OCI-LY7 (cell line): ENCODE results near the gene PDZK1. TPM values are rescaled to one million over a fixed set of nuclear protein-coding genes. Genes with fewer than 3 reads are reported as not detected.

Source experiments
- BruUV-seq: library from RNA; stranded (reverse); fragments of 400-500 nt; replicated peaks from 2 replicates; lab custom pipeline; 2021; lab: Mats Ljungman, UMichigan
- CTCF ChIA-PET: fragments of 300-600 bp; sonication (Branson Sonifier 250); formaldehyde crosslinking; loops from one replicate; lab custom pipeline; 2022; ENCODE audit warnings: antibody characterized with exemption; ENCODE audit not compliant: unreplicated experiment; lab: Charles Lee
- POLR2A ChIA-PET: fragments of 300-600 bp; sonication (Branson Sonifier 250); formaldehyde crosslinking; loops from one replicate; lab custom pipeline; 2022; ENCODE audit warnings: antibody characterized with exemption; lab: Charles Lee
- DNase-seq: peaks from one replicate; pipeline ENCODE4 v3.0.0-alpha.2; 2015; ENCODE audit warnings: low spot score
- H2AFZ ChIP-seq: fragments of 200-600 bp; sonication (generic), shearing (Covaris generic); 2 replicates; pipeline ENCODE4 v1.6.1; 2014; ENCODE audit warnings: mild to moderate bottlenecking, antibody characterized with exemption, low read length, moderate library complexity
- H3K27ac ChIP-seq: fragments of 200-600 bp; sonication (generic); 2 replicates; pipeline ENCODE4 v1.5.1; 2014; ENCODE audit warnings: mixed run types, low read depth, mild to moderate bottlenecking, moderate library complexity, low read length, inconsistent platforms; ENCODE audit not compliant: poor library complexity, severe bottlenecking
- H3K36me3 ChIP-seq: fragments of 200-600 bp; sonication (generic); 2 replicates; pipeline ENCODE4 v1.6.1; 2014; ENCODE audit warnings: mild to moderate bottlenecking, antibody characterized with exemption, low read length, moderate library complexity, mixed read lengths; ENCODE audit not compliant: insufficient read depth
- H3K4me1 ChIP-seq: fragments of 200-600 bp; sonication (generic); 2 replicates; pipeline ENCODE4 v1.5.1; 2014; ENCODE audit warnings: mild to moderate bottlenecking, low read length; ENCODE audit not compliant: insufficient read depth, poor library complexity, severe bottlenecking
- H3K4me2 ChIP-seq: fragments of 200-600 bp; sonication (generic); 2 replicates; pipeline ENCODE4 v1.6.1; 2014; ENCODE audit warnings: mild to moderate bottlenecking, low read length
- H3K4me3 ChIP-seq: fragments of 200-600 bp; sonication (generic); 2 replicates; pipeline ENCODE4 v1.5.1; 2014; ENCODE audit warnings: mild to moderate bottlenecking, low read depth, low read length; ENCODE audit not compliant: poor library complexity, severe bottlenecking
- H3K79me2 ChIP-seq: fragments of 200-600 bp; sonication (generic); 2 replicates; pipeline ENCODE4 v1.6.1; 2016; ENCODE audit warnings: low read depth, mild to moderate bottlenecking, low read length, moderate library complexity, mixed read lengths; ENCODE audit not compliant: insufficient read depth
- H3K9me2 ChIP-seq: fragments of 200-600 bp; sonication (generic); 2 replicates; pipeline ENCODE4 v1.6.1; 2016; ENCODE audit warnings: mild to moderate bottlenecking, low read length, mixed read lengths; ENCODE audit not compliant: insufficient read depth
- H3K9me3 ChIP-seq: fragments of 200-600 bp; sonication (generic); 2 replicates; pipeline ENCODE4 v1.6.1; 2014; ENCODE audit warnings: mild to moderate bottlenecking, mixed run types, low read length, mixed read lengths
- H4K20me1 ChIP-seq: fragments of 200-600 bp; sonication (generic); 2 replicates; pipeline ENCODE4 v1.6.1; 2014; ENCODE audit warnings: mild to moderate bottlenecking, antibody characterized with exemption, low read length, moderate library complexity, mixed read lengths; ENCODE audit not compliant: insufficient read depth
- EZH2phosphoT487 ChIP-seq: fragments of 200-600 bp; sonication (generic); IDR thresholded peaks from 2 replicates; pipeline ENCODE4 v1.6.1; 2018; ENCODE audit warnings: low read depth, borderline replicate concordance, mild to moderate bottlenecking, mixed run types, antibody characterized with exemption, low read length, moderate library complexity, mixed read lengths
- intact Hi-C: fragments of 100-400 bp; cut with micrococcal nuclease; formaldehyde crosslinking; loops from one replicate; pipeline ENCODE4 v1.10.0; 2022; ENCODE audit not compliant: unreplicated experiment
- total RNA-seq, 2 experiments: library from RNA; depleted of rRNA in 1 of 2; stranded (reverse); fragments of >200 nt in 1 of 2; shearing (Covaris generic) in 1 of 2; gene quantifications; 2 replicates each; pipeline ENCODE4 v1.2.3, GENCODE V29; 2014 to 2022
- TF ChIP-seq, protein P1 (sequence below): fragments of 200-600 bp; sonication (generic); conservative IDR thresholded peaks from 2 replicates; pipeline ENCODE4 v1.5.1; 2014; ENCODE audit warnings: mild to moderate bottlenecking, antibody characterized with exemption, low read length, moderate library complexity, mixed read lengths

Gene PDZK1
- total RNA-seq, 2 experiments from 2014 or later, result 0.23 TPM; not detected in 1

DNA sequence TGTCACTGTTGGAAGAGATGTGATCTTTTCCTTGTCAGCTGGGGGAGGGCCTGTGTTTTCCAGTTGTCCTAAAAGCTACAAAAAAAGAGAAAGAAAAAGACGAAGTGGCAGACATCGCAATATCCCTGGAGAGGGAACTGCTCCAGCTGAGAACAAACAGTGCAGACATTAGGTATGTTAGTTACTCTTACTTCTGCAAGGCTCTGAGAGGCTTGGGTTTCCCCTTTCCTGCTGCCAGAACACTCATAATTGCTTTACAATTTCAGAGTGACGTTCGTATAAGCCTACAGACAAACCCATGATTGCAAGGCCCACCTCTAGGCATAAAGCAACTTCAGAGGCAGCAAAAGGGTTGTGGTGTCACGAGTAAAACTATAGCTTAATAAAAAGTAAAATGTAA, 43.3 kb upstream of the PDZK1 start:
- H2AFZ ChIP-seq, result no peak overlapping the region
- CTCF ChIA-PET, result no interaction called here
- H3K4me3 ChIP-seq, result no peak overlapping the region
- BruUV-seq, result no TSS peak
- H3K4me1 ChIP-seq, result no peaks in the 10 kb centered on the region
- no peak overlapping the region for H3K27ac ChIP-seq
- TF ChIP-seq, protein P1, sequence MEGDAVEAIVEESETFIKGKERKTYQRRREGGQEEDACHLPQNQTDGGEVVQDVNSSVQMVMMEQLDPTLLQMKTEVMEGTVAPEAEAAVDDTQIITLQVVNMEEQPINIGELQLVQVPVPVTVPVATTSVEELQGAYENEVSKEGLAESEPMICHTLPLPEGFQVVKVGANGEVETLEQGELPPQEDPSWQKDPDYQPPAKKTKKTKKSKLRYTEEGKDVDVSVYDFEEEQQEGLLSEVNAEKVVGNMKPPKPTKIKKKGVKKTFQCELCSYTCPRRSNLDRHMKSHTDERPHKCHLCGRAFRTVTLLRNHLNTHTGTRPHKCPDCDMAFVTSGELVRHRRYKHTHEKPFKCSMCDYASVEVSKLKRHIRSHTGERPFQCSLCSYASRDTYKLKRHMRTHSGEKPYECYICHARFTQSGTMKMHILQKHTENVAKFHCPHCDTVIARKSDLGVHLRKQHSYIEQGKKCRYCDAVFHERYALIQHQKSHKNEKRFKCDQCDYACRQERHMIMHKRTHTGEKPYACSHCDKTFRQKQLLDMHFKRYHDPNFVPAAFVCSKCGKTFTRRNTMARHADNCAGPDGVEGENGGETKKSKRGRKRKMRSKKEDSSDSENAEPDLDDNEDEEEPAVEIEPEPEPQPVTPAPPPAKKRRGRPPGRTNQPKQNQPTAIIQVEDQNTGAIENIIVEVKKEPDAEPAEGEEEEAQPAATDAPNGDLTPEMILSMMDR, result no peak
- no peak for TF ChIP-seq EZH2phosphoT487
- POLR2A ChIA-PET, result interaction anchor here (0.9 kb wide), 1 partner anchor 8 kb away, joined by 3 read pairs; no protein-coding TSS in a partner anchor
- H3K36me3 ChIP-seq, result peaks cover 64% of the 10 kb centered on the region
- intact Hi-C loops, result no loop called here
- H3K9me3 ChIP-seq, result no peaks in the 10 kb centered on the region
- no peaks in the 10 kb centered on the region for H3K9me2 ChIP-seq
- H4K20me1 ChIP-seq, result no peaks in the 10 kb centered on the region
- no peak for DNase-seq
- no peaks in the 10 kb centered on the region for H3K79me2 ChIP-seq
- H3K4me2 ChIP-seq, result no peak overlapping the region

DNA sequence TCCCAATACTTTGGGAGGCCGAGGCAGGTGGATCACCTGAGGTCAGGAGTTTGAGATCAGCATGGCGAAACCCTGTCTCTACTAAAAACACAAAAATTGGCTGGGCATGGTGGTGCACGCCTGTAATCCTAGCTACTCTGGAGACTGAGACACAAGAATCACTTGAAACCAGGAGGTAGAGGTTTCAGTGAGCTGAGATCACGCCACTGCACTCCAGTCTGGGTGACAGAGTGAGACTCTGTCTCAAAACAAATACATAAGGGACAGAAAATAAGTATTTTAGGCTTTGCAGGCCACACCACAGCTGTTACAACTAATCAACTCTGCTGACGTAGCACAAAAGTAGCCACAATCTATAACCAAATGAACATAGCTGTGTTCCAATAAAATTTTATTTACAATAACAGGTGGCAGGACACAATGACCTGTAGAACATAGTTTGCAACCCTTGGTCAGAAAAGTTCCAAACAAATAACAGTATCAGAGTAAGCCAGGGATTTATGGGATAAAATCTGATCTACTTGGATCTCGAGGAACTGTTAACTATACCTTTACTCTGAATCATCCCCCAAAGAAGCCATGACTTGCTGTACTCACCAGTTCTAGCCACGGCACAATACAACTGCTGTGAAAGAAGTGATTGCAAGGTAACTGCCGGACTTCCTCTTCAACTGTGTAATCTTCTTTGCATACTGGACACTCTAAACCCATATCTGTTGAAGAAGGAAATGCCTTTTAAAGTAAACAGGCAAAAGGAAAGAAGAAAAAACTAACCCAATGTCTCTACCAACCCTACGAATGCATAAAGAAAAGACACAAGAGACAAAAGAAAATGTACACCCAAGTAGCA, 40.5 kb upstream of the PDZK1 start:
- peaks cover 81% of the 10 kb centered on the region for H3K36me3 ChIP-seq
- H3K9me2 ChIP-seq, result no peaks in the 10 kb centered on the region
- H2AFZ ChIP-seq, result no peak overlapping the region
- H3K79me2 ChIP-seq, result no peaks in the 10 kb centered on the region
- CTCF ChIA-PET, result interaction anchor here (1.1 kb wide), 1 partner anchor 81 kb away, joined by 3 read pairs; no protein-coding TSS in a partner anchor
- intact Hi-C loops, result no loop called here
- H3K27ac ChIP-seq, result no peak overlapping the region
- POLR2A ChIA-PET, result interaction anchor here (1.0 to 1.6 kb wide), 4 partner anchors 9 to 29 kb away, joined by 3 to 5 read pairs (median 4); no protein-coding TSS in a partner anchor
- no peaks in the 10 kb centered on the region for H4K20me1 ChIP-seq
- H3K9me3 ChIP-seq, result no peaks in the 10 kb centered on the region
- no peak overlapping the region for H3K4me3 ChIP-seq
- H3K4me2 ChIP-seq, result no peak overlapping the region
- no peak for TF ChIP-seq EZH2phosphoT487
- TF ChIP-seq, protein P1, result no peak
- no peaks in the 10 kb centered on the region for H3K4me1 ChIP-seq
- BruUV-seq, result no TSS peak
- DNase-seq, result no peak

DNA sequence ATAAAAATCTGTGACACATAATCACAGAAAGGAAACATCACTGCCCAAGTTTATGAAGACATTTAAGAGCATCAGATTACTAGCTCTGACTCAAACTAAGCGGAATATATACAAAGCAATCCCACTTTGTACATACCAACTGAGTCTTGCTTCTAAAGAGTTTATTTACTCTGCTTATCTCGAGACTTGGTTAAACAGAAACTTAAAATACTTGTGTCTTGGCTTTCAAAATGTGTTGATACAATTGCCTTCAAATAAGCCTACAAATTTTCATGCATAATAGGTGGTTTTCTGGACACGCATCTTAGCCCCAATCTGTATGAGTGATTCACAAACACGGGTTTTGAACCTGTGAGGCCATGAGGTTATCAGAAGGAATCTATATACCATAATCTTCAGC, 33.1 kb upstream of the PDZK1 start:
- Histone ChIP-seq H3K79me2 (no peaks in the 10 kb centered on the region), H2AFZ (no peak overlapping the region), H3K4me3 (no peak overlapping the region), H3K36me3 (peaks cover 37% of the 10 kb centered on the region), H3K9me2 (no peaks in the 10 kb centered on the region), H3K4me1 (no peaks in the 10 kb centered on the region), H4K20me1 (no peaks in the 10 kb centered on the region), H3K9me3 (no peaks in the 10 kb centered on the region), H3K4me2 (no peak overlapping the region), H3K27ac (no peak overlapping the region)
- TF ChIP-seq, protein P1, result no peak
- no peak for TF ChIP-seq EZH2phosphoT487
- DNase-seq, result no peak
- intact Hi-C loops, result no loop called here
- ChIA-PET POLR2A (no interaction called here), CTCF (no interaction called here)
- no TSS peak for BruUV-seq
